Astrocyte (in vitro differentiated cells and primary cell): ENCODE measurements around the gene KAT2A. TPM values are rescaled to one million over a fixed set of nuclear protein-coding genes. Genes with fewer than 3 reads are reported as not detected.
"Not testable (repeated sequence)": the region's sequence is repeated elsewhere in the genome, so short reads cannot be mapped to it uniquely, and the experiment has no call there.

Source experiments
- DNase-seq: peaks from one replicate; pipeline ENCODE4 v3.0.0-alpha.2; 2010; ENCODE audit warnings: low read depth
- FAIRE-seq: peaks from 2 replicates; lab custom pipeline; 2011; peaks lifted over from hg19 to GRCh38; lab: Jason Lieb, UNC
- H2AFZ ChIP-seq: 2 replicates; pipeline ENCODE4 v1.6.0; 2012; ENCODE audit warnings: low read depth, low read length, inconsistent platforms
- H3K27ac ChIP-seq: 2 replicates; pipeline ENCODE4 v1.5.1; 2011; ENCODE audit warnings: low read depth, low read length, inconsistent platforms
- H3K27me3 ChIP-seq: 2 replicates; pipeline ENCODE4 v1.6.0; 2011; ENCODE audit warnings: low read length, inconsistent platforms; ENCODE audit not compliant: insufficient read depth
- H3K36me3 ChIP-seq: 2 replicates; pipeline ENCODE4 v1.5.1; 2011; ENCODE audit warnings: low read length, inconsistent platforms; ENCODE audit not compliant: insufficient read depth
- H3K4me1 ChIP-seq: 2 replicates; pipeline ENCODE4 v1.5.1; 2011; ENCODE audit warnings: low read length, inconsistent platforms; ENCODE audit not compliant: insufficient read depth
- H3K4me2 ChIP-seq: 2 replicates; pipeline ENCODE4 v1.6.0; 2012; ENCODE audit warnings: low read length, inconsistent platforms
- H3K4me3 ChIP-seq: 2 replicates; pipeline ENCODE4 v1.5.1; 2011; ENCODE audit warnings: low read depth, mild to moderate bottlenecking, low read length, inconsistent platforms; ENCODE audit not compliant: insufficient read depth
- H3K79me2 ChIP-seq: 2 replicates; pipeline ENCODE4 v1.6.0; 2012; ENCODE audit warnings: mild to moderate bottlenecking, low read length, inconsistent platforms; ENCODE audit not compliant: insufficient read depth
- H3K9ac ChIP-seq: 2 replicates; pipeline ENCODE4 v1.6.0; 2012; ENCODE audit warnings: mild to moderate bottlenecking, low read length, inconsistent platforms
- H3K9me3 ChIP-seq: 2 replicates; pipeline ENCODE4 v1.5.1; 2012; ENCODE audit warnings: low read depth, mild to moderate bottlenecking, low read length, inconsistent platforms; ENCODE audit not compliant: insufficient read depth
- H4K20me1 ChIP-seq: 2 replicates; pipeline ENCODE4 v1.6.0; 2012; ENCODE audit warnings: low read length, inconsistent platforms; ENCODE audit not compliant: insufficient read depth
- H3K27ac Mint-ChIP-seq: one replicate; pipeline ENCODE4 v1.8.0; 2021; ENCODE audit warnings: mild to moderate bottlenecking, mixed read lengths; ENCODE audit not compliant: unreplicated experiment
- H3K27me3 Mint-ChIP-seq: one replicate; pipeline ENCODE4 v1.8.0; 2021; ENCODE audit warnings: low read depth, mixed read lengths; ENCODE audit not compliant: unreplicated experiment
- H3K36me3 Mint-ChIP-seq: one replicate; pipeline ENCODE4 v1.8.0; 2021; ENCODE audit warnings: low read depth, mixed read lengths; ENCODE audit not compliant: unreplicated experiment
- H3K4me1 Mint-ChIP-seq: one replicate; pipeline ENCODE4 v1.8.0; 2021; ENCODE audit warnings: low read depth, mixed read lengths; ENCODE audit not compliant: unreplicated experiment
- H3K4me3 Mint-ChIP-seq: one replicate; pipeline ENCODE4 v1.8.0; 2021; ENCODE audit warnings: mild to moderate bottlenecking, moderate library complexity, mixed read lengths; ENCODE audit not compliant: unreplicated experiment
- H3K9me3 Mint-ChIP-seq: one replicate; pipeline ENCODE4 v1.8.0; 2021; ENCODE audit warnings: mild to moderate bottlenecking, mixed read lengths; ENCODE audit not compliant: unreplicated experiment
- CTCF ChIP-seq: IDR thresholded peaks from 2 replicates; pipeline ENCODE4 v1.5.1; 2011; ENCODE audit warnings: low read depth, mild to moderate bottlenecking, inconsistent platforms, low read length, moderate library complexity; ENCODE audit not compliant: insufficient read depth
- EZH2 ChIP-seq: IDR thresholded peaks from 2 replicates; pipeline ENCODE4 v1.6.1; 2012; ENCODE audit warnings: mild to moderate bottlenecking, low read length, inconsistent platforms; ENCODE audit not compliant: insufficient read depth
- total RNA-seq: library from RNA; stranded (reverse); gene quantifications from 2 replicates; pipeline ENCODE4 v1.2.1, GENCODE V29; 2021

Gene KAT2A
- total RNA-seq, 1 donor from 2014 or later = 23.6 TPM

GRCh38 chr17:42153919-42154742, 33.0 kb upstream of the KAT2A start:
- Mint-ChIP-seq H3K27me3 (no peaks in the 10 kb centered on the region), H3K36me3 (peaks cover 5% of the 10 kb centered on the region), H3K27ac (peak overlapping the region; percentile 87), H3K4me1 (peaks cover 6% of the 10 kb centered on the region), H3K4me3 (peak overlapping the region; percentile 94), H3K9me3 (no peaks in the 10 kb centered on the region)
- Histone ChIP-seq H2AFZ (peak overlapping the region; percentile 61), H3K9me3 (no peaks in the 10 kb centered on the region), H3K27ac (peak overlapping the region; percentile 71), H3K36me3 (peaks cover 3% of the 10 kb centered on the region), H3K4me2 (peak overlapping the region; percentile 95), H3K4me3 (peak overlapping the region; percentile 96), H3K9ac (peak overlapping the region; percentile 99), H4K20me1 (peaks cover 51% of the 10 kb centered on the region), H3K4me1 (peaks cover 16% of the 10 kb centered on the region), H3K79me2 (peaks cover 56% of the 10 kb centered on the region), H3K27me3 (no peaks in the 10 kb centered on the region)
- TF ChIP-seq EZH2 (no peak), CTCF (no peak)
- peak; percentile 60 for FAIRE-seq
- peak; percentile 25 for DNase-seq

GRCh38 chr17:42146911-42147607, 25.9 kb upstream of the KAT2A start:
- H3K9ac ChIP-seq = no peak overlapping the region
- peaks cover 10% of the 10 kb centered on the region for H3K36me3 ChIP-seq
- no peak overlapping the region for H2AFZ ChIP-seq
- Mint-ChIP-seq H3K4me3 (no peak overlapping the region), H3K27me3 (no peaks in the 10 kb centered on the region), H3K27ac (no peak overlapping the region), H3K36me3 (peaks cover 11% of the 10 kb centered on the region), H3K9me3 (no peaks in the 10 kb centered on the region), H3K4me1 (peaks cover 17% of the 10 kb centered on the region)
- DNase-seq = no peak
- FAIRE-seq = no peak
- H3K4me1 ChIP-seq = peaks cover 12% of the 10 kb centered on the region
- H3K9me3 ChIP-seq = no peaks in the 10 kb centered on the region
- no peak overlapping the region for H3K4me2 ChIP-seq
- H3K4me3 ChIP-seq = no peak overlapping the region
- TF ChIP-seq CTCF = no peak
- no peak for TF ChIP-seq EZH2
- no peak overlapping the region for H3K27ac ChIP-seq
- peaks cover 79% of the 10 kb centered on the region for H3K79me2 ChIP-seq
- peaks cover 82% of the 10 kb centered on the region for H4K20me1 ChIP-seq
- no peaks in the 10 kb centered on the region for H3K27me3 ChIP-seq

- H3K4me1 Mint-ChIP-seq = peaks cover 46% of the 10 kb centered on the region
- FAIRE-seq, DNase-seq, H3K9me3 Mint-ChIP-seq, H3K4me3 ChIP-seq, H3K9me3 ChIP-seq, H3K4me3 Mint-ChIP-seq, H3K36me3 ChIP-seq, H3K27me3 Mint-ChIP-seq, H3K27me3 ChIP-seq, H2AFZ ChIP-seq: not testable (repeated sequence)
- H3K36me3 Mint-ChIP-seq = peaks cover 13% of the 10 kb centered on the region
- peaks cover 80% of the 10 kb centered on the region for H4K20me1 ChIP-seq
- H3K4me1 ChIP-seq = peaks cover 20% of the 10 kb centered on the region
- peak overlapping the region; percentile 69 for H3K27ac ChIP-seq
- H3K9ac ChIP-seq = peak overlapping the region; percentile 7
- H3K79me2 ChIP-seq = peaks cover 78% of the 10 kb centered on the region
- H3K4me2 ChIP-seq = peak overlapping the region; percentile 69
- peak overlapping the region; percentile 85 for H3K27ac Mint-ChIP-seq
These were observed 22.0 kb upstream of the KAT2A start for GRCh38 chr17:42143138-42143537.
